ENCODE results near the gene SPRY1.

DNA sequence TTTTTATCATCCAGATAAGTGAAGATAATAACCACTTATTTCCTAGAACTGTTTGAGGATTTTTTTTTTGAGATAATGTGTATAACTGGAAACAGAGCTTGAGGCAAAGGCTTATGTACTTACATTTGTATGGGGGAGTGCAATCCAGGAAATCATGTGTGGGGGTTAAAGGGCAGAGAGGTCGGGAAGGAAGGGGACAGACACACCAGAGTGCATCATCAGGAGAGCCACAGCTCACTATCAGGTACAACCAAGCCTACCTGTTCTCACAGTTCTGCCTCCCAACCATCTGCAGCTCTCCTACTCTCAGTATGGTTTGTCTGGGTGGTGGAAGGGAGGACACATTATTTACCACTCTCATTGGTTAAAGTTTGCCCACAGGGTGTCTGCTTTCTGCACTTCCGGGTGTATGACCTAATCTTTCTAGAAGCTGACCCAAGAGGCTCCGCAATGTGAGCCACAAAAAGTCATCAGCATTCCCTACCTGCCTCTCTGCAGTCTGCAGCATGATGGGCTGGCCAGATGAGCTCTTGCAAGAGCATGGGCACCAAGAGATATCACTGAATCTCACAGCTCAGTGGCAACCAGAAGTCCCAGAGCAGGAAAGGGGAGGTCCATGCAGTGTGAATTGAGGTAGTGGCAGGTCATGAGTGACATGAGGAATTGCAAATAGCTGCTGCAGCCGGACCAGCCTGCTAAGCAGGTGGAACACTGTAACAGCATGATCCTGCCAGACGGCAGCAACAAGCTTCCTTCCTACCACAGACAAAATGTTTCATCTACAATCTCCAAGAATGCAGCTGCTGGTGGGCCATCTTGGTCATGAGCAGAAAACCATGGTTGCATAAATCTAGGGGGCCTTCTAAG lies 36.9 kb upstream of the SPRY1 start:
- no peak for TF ChIP-seq EZH2 (IDR thresholded peaks at IDR 0.05; ENCODE audit: borderline replicate concordance, low read depth, low read length, severe bottlenecking)
- TF ChIP-seq, protein P1, sequence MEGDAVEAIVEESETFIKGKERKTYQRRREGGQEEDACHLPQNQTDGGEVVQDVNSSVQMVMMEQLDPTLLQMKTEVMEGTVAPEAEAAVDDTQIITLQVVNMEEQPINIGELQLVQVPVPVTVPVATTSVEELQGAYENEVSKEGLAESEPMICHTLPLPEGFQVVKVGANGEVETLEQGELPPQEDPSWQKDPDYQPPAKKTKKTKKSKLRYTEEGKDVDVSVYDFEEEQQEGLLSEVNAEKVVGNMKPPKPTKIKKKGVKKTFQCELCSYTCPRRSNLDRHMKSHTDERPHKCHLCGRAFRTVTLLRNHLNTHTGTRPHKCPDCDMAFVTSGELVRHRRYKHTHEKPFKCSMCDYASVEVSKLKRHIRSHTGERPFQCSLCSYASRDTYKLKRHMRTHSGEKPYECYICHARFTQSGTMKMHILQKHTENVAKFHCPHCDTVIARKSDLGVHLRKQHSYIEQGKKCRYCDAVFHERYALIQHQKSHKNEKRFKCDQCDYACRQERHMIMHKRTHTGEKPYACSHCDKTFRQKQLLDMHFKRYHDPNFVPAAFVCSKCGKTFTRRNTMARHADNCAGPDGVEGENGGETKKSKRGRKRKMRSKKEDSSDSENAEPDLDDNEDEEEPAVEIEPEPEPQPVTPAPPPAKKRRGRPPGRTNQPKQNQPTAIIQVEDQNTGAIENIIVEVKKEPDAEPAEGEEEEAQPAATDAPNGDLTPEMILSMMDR (IDR thresholded peaks at IDR 0.05; ENCODE audit: borderline replicate concordance, extremely low read depth, low read length, poor library complexity, severe bottlenecking): no peak

Data from DND-41 (cell line).